ENCODE results near the gene OGDH.

GRCh38 chr7:44655341-44655740 lies 48.9 kb downstream of the OGDH start:
- TF ChIP-seq CTCF (IDR thresholded peaks at IDR 0.05; ENCODE audit: low read depth, low read length, missing input control) (no peak), GABPA (IDR thresholded peaks at IDR 0.05 in 1 of 2, conservative IDR thresholded peaks at IDR 0.05 in 1 of 2) (no peak), HNF4G (IDR thresholded peaks at IDR 0.05) (no peak), NR2F2 (IDR thresholded peaks at IDR 0.05) (no peak)
